IPS-20b (cell line): ENCODE results near the gene LPAR4.

Experiments used
- H3K27ac ChIP-seq: one replicate; pipeline ENCODE4 v1.5.1; 2013; ENCODE audit warnings: low read length
- H3K27me3 ChIP-seq: 2 replicates; pipeline ENCODE4 v1.6.1; 2013; ENCODE audit warnings: mild to moderate bottlenecking, low read length, inconsistent platforms; ENCODE audit not compliant: insufficient read depth
- H3K36me3 ChIP-seq: 2 replicates; pipeline ENCODE4 v1.6.1; 2013; ENCODE audit warnings: low read depth, mild to moderate bottlenecking, inconsistent platforms, low read length, moderate library complexity; ENCODE audit not compliant: insufficient read depth
- H3K4me1 ChIP-seq: 2 replicates; pipeline ENCODE4 v1.6.1; 2013; ENCODE audit warnings: mild to moderate bottlenecking, control low read depth, inconsistent platforms, low read length, moderate library complexity; ENCODE audit not compliant: insufficient read depth
- H3K4me3 ChIP-seq: 2 replicates; pipeline ENCODE4 v1.5.1; 2013; ENCODE audit warnings: mild to moderate bottlenecking, low read length, inconsistent platforms
- H3K9ac ChIP-seq: 2 replicates; pipeline ENCODE4 v1.6.1; 2013; ENCODE audit warnings: low read depth, mild to moderate bottlenecking, inconsistent platforms, low read length, moderate library complexity
- H3K9me3 ChIP-seq: 2 replicates; pipeline ENCODE4 v1.6.1; 2013; ENCODE audit warnings: mild to moderate bottlenecking, low read depth, low read length, inconsistent platforms; ENCODE audit not compliant: insufficient read depth

Gene LPAR4, protein sequence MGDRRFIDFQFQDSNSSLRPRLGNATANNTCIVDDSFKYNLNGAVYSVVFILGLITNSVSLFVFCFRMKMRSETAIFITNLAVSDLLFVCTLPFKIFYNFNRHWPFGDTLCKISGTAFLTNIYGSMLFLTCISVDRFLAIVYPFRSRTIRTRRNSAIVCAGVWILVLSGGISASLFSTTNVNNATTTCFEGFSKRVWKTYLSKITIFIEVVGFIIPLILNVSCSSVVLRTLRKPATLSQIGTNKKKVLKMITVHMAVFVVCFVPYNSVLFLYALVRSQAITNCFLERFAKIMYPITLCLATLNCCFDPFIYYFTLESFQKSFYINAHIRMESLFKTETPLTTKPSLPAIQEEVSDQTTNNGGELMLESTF

DNA sequence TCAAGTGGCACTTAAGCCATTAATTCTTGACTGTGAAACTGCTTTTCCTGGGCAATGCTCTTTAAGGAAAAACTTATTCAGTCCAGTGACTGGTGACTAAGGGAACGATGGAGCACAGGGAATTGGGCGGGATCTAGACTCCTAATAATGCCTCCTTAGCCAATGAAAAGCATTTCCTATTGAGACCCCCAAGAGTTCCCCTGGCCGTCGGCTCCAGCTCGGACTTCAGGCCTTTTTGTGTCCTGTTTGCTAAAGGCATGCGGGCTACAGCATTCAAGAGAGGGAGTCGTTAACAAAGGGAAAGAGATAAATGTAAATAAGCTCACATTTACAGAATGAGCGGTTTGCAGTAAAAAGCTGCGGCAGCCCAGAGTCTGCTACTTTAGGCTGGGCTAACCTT, at the start of gene LPAR4:
TSS of gene LPAR4 (plus strand) at position 232 of the 400 bp plus-strand sequence. CDS start 7,150 bp downstream, outside the sequence.
- peak within 1 kb of the TSS; percentile 71 for H3K4me3 ChIP-seq
- H3K9ac ChIP-seq = peak within 1 kb of the TSS; percentile 74
- H3K9me3 ChIP-seq = no peaks in the 10 kb centered on the region
- H3K36me3 ChIP-seq = no peaks in the 10 kb centered on the region
- H3K4me1 ChIP-seq = peaks cover 17% of the 10 kb centered on the region; the same call in 1 of the 2 replicates
- no peaks in the 10 kb centered on the region for H3K27me3 ChIP-seq
- peak within 1 kb of the TSS; percentile 84 for H3K27ac ChIP-seq

DNA sequence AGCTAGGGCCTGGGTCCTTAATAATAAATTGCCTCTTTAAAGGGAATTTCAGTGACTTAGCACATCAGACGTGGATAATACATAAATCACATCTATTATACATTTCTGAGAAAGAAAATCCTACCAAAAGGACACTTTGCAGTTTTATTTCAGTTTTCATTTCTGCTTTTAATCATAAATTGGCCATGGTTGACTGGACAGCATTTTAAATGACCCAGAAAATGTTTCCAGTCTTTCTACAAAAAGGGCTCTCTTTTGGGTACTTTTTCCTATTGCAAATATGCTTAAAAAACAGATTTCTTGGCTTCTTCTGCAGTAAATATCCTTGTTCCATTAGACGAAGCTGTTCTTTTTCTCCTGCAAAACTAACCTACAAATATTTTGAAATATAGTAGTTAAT, 41.4 kb upstream of the LPAR4 start:
- Histone ChIP-seq H3K4me1 (no peaks in the 10 kb centered on the region), H3K4me3 (no peak overlapping the region), H3K36me3 (no peaks in the 10 kb centered on the region), H3K27ac (no peak overlapping the region), H3K9ac (no peak overlapping the region), H3K27me3 (no peaks in the 10 kb centered on the region), H3K9me3 (no peaks in the 10 kb centered on the region)

DNA sequence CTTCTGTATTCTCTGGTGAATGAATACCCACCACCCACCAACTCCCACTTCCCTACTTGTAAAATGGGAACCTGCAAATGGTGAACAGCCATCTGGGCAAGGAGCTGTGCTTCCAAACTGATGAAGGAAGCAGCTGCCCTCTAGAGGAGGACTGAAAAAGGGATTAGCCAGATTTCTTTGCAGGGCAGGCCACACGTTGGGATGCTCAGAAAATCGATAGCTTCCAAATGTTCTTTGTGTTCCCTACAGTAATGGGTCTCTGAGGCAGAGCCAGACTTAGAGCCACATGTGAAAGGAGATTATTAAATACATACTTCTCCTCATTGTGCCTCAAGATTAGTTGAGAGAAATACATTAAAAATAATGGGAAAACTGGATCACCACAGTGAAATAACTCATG, 39.3 kb upstream of the LPAR4 start:
- Histone ChIP-seq H3K4me1 (no peaks in the 10 kb centered on the region), H3K27ac (no peak overlapping the region), H3K4me3 (no peak overlapping the region), H3K36me3 (no peaks in the 10 kb centered on the region), H3K27me3 (no peaks in the 10 kb centered on the region), H3K9ac (no peak overlapping the region), H3K9me3 (no peaks in the 10 kb centered on the region)

DNA sequence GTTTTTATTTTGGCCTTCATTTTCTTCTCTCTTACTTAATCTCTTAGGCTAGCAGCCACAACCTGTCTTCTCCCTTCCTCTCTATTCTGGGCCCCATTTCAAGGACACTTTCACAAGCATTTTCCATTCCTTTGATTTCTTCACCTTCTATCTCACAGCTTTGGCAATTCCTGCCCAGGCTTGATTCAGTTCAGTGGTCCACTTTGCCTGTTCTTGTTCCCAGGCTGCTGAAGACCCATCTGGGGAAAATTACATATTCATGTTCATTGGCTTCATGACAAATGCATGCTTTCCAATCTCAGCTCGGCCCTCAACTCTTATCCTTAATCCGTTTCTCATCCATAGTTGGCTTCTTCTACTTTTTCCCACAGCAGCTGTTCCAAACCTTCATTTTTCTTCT, 38.7 kb upstream of the LPAR4 start:
- no peak overlapping the region for H3K27ac ChIP-seq
- no peaks in the 10 kb centered on the region for H3K4me1 ChIP-seq
- no peaks in the 10 kb centered on the region for H3K9me3 ChIP-seq

DNA sequence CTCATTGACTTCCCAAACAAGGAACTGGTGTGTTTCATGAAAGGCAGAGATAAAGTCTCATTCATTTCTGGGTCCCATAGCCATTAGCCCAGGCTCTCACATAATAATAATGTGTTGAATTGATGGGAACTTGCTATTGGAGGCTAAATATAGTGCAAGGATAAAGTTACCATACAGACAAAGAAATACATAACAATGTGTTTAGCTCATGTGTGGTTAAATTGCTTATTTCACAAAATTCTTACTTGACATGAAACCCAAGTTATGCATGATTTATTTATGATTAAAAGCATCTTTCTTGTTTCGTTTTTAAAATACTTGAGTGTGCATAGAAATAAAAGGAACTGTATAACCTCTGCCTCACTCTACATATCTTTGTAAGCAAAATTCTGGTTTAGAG, 37.3 kb upstream of the LPAR4 start:
- Histone ChIP-seq H3K4me1 (no peaks in the 10 kb centered on the region), H3K27me3 (no peaks in the 10 kb centered on the region), H3K9me3 (no peaks in the 10 kb centered on the region), H3K36me3 (no peaks in the 10 kb centered on the region), H3K27ac (no peak overlapping the region), H3K9ac (no peak overlapping the region), H3K4me3 (no peak overlapping the region)

More for the DNA sequence above, 38.7 kb upstream of the LPAR4 start:
- Histone ChIP-seq H3K4me3 (no peak overlapping the region), H3K36me3 (no peaks in the 10 kb centered on the region), H3K27me3 (no peaks in the 10 kb centered on the region), H3K9ac (no peak overlapping the region)

DNA sequence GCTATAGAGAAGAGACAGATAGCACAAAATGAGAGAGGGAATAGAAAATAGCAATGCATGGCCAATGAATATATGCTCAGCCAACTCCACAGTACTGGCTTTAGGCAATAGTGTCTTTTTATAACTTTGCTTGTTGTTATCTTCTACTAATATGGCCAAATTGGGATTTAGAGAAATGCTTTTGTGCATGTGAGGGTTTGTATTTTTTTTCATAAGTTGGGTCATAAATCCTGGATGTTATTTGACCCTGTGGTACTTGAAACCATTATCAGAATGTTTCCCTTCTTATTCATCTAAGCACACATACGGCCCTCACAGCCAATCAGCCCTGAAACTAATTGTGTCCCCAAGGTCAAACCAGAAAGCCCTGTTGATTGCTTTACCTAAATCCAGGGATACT, 35.2 kb upstream of the LPAR4 start:
- Histone ChIP-seq H3K4me1 (no peaks in the 10 kb centered on the region), H3K27ac (no peak overlapping the region), H3K27me3 (no peaks in the 10 kb centered on the region), H3K4me3 (no peak overlapping the region), H3K36me3 (no peaks in the 10 kb centered on the region), H3K9ac (no peak overlapping the region), H3K9me3 (no peaks in the 10 kb centered on the region)

DNA sequence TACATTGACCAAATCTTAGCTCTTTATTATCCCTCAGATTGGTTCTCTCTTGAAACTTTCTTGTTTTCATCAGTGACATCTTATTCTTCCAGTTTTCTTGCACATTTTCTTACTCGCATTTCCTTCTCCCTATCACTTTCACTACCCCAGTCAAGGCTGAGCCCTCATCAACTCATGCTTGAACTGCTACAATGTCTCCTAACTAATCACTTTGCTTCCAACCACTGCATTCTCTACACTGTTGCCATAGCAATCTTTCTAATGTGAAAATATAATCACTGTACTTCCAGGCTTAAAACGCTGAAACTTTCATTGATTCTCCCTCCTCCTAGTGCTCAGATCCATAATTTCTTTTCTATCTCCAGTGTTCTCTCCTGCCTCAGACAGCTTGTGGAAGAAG, 22.2 kb upstream of the LPAR4 start:
- no peak overlapping the region for H3K27ac ChIP-seq
- H3K27me3 ChIP-seq = no peaks in the 10 kb centered on the region
- H3K9me3 ChIP-seq = no peaks in the 10 kb centered on the region
- no peak overlapping the region for H3K4me3 ChIP-seq
- H3K9ac ChIP-seq = no peak overlapping the region
- H3K36me3 ChIP-seq = no peaks in the 10 kb centered on the region
- H3K4me1 ChIP-seq = no peaks in the 10 kb centered on the region

DNA sequence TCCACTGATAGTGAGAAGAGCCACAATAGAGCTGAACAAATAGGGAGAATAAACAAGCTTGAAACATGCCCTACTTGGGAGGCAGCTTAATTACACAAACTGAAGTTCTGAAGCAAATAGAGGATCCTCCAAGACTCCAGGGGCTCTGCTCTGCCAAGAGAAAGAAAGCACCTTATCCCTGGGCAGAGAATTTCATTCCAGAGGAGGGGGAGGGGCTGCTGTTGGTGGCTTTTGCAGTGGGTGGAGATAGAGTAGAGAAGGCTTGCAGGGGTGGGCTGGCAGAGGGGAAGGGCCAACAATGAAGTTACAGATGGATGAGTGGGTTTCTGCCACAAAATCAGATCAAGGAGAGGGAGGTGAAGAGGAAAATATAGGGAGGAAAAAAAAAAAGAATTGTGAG, 1.0 kb upstream of the LPAR4 start:
- peak overlapping the region; percentile 51; the same call in 1 of the 2 replicates for H3K9ac ChIP-seq
- H3K36me3 ChIP-seq = no peaks in the 10 kb centered on the region
- H3K9me3 ChIP-seq = no peaks in the 10 kb centered on the region
- H3K4me3 ChIP-seq = peak overlapping the region; percentile 71; the same call in 1 of the 2 replicates
- peak overlapping the region; percentile 84 for H3K27ac ChIP-seq
- H3K27me3 ChIP-seq = no peaks in the 10 kb centered on the region
- H3K4me1 ChIP-seq = peaks cover 17% of the 10 kb centered on the region; the same call in 1 of the 2 replicates

DNA sequence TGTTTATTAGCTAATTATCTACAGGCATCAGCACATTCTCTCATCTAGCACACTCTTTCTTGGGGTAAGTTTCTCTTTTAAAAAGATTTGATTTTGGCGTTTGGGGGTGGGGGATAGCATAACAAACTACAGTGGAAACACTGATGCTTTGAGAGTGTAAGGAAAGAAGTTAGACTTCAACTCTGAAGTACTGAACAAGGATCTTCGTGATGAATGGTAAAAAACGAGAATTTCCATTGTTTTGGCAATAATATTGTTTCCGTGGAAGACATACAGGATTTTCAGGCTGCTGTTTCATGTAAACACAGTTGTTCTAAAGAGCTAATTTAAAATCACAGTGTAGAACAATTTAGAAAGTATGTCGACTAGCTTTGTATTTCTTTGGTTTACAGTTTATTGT, 451 bp downstream of the LPAR4 start:
- H3K27me3 ChIP-seq = no peaks in the 10 kb centered on the region
- H3K4me1 ChIP-seq = peaks cover 17% of the 10 kb centered on the region; the same call in 1 of the 2 replicates
- no peaks in the 10 kb centered on the region for H3K9me3 ChIP-seq
- peak overlapping the region; percentile 76 for H3K27ac ChIP-seq
- H3K36me3 ChIP-seq = no peaks in the 10 kb centered on the region
- peak overlapping the region; percentile 74 for H3K9ac ChIP-seq
- peak overlapping the region; percentile 71 for H3K4me3 ChIP-seq

DNA sequence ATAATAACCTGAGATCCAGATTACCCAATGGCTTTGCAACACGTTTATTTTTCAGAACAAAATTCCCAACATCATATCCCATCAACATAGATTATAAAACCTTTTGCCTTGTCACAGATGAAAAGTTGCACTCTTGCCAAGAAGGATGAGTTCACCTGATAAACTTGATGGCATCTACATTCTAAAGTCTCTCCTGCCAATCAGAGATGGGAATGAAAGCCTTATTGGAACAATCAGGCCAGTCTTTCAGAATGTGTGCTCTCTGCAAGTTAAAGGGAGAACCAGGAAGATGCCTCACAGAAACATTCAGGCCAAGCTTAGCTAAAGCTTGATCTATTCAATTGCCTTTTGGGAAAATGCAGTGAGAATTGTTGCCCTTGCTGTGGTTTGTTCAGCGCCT, 1.3 kb downstream of the LPAR4 start:
- Histone ChIP-seq H3K27ac (no peak overlapping the region), H3K4me1 (peaks cover 17% of the 10 kb centered on the region; the same call in 1 of the 2 replicates), H3K9ac (peak overlapping the region; percentile 74; the same call in 1 of the 2 replicates), H3K27me3 (no peaks in the 10 kb centered on the region), H3K9me3 (no peaks in the 10 kb centered on the region), H3K36me3 (no peaks in the 10 kb centered on the region), H3K4me3 (peak overlapping the region; percentile 71; the same call in 1 of the 2 replicates)

DNA sequence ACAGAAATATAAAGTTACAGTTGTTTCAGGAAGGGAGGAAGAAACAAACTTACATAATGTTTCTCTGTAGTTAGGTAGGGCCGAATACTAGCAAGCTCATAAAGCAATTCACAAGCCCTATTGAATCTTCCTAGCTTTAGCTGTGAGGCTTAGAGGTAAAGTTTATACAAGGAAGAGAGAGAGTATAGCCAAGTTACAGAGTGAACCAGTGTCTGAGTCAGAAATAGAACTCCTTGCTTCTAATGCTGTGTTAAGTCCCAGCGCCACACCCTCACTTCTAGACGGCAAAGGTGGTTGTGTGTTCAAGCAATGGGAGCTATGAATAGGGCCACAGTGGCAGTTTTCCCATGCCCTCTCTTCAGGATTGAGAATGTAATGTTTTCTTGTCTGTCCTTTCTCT, 6.1 kb downstream of the LPAR4 start:
- H3K4me3 ChIP-seq = no peak overlapping the region
- no peaks in the 10 kb centered on the region for H3K27me3 ChIP-seq
- peaks cover 16% of the 10 kb centered on the region; the same call in 1 of the 2 replicates for H3K36me3 ChIP-seq
- H3K4me1 ChIP-seq = peaks cover 5% of the 10 kb centered on the region; the same call in 1 of the 2 replicates
- no peak overlapping the region for H3K27ac ChIP-seq
- no peaks in the 10 kb centered on the region for H3K9me3 ChIP-seq
- H3K9ac ChIP-seq = no peak overlapping the region

DNA sequence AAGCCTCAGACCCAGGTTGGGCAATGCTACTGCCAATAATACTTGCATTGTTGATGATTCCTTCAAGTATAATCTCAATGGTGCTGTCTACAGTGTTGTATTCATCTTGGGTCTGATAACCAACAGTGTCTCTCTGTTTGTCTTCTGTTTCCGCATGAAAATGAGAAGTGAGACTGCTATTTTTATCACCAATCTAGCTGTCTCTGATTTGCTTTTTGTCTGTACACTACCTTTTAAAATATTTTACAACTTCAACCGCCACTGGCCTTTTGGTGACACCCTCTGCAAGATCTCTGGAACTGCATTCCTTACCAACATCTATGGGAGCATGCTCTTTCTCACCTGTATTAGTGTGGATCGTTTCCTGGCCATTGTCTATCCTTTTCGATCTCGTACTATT, 7.4 kb downstream of the LPAR4 start:
- no peak overlapping the region for H3K9ac ChIP-seq
- H3K4me1 ChIP-seq = no peaks in the 10 kb centered on the region
- no peaks in the 10 kb centered on the region for H3K27me3 ChIP-seq
- H3K36me3 ChIP-seq = peaks cover 16% of the 10 kb centered on the region; the same call in 1 of the 2 replicates
- no peaks in the 10 kb centered on the region for H3K9me3 ChIP-seq
- H3K27ac ChIP-seq = no peak overlapping the region
- no peak overlapping the region for H3K4me3 ChIP-seq
